PC-3 (cell line): ENCODE results near the gene CNTLN. TPM values are rescaled to one million over a fixed set of nuclear protein-coding genes. Genes with fewer than 3 reads are reported as not detected.

Experiments
- ATAC-seq: fragments of 200-7000 bp; cut with Tn5 transposase; 2 replicates; pipeline ENCODE4 v1.9.1; 2020; ENCODE audit warnings: mild to moderate bottlenecking, moderate library complexity
- BruUV-seq: library from RNA; stranded (reverse); fragments of 400-500 nt; replicated peaks from 2 replicates; lab custom pipeline; 2021; lab: Mats Ljungman, UMichigan
- CTCF ChIA-PET: fragments of 300-600 bp; sonication (Branson Sonifier 250); formaldehyde crosslinking; loops from one replicate; lab custom pipeline; 2022; ENCODE audit warnings: antibody characterized with exemption; lab: Charles Lee
- POLR2A ChIA-PET: fragments of 300-600 bp; sonication (Branson Sonifier 250); formaldehyde crosslinking; loops from one replicate; lab custom pipeline; 2022; ENCODE audit warnings: antibody characterized with exemption; ENCODE audit not compliant: unreplicated experiment; lab: Charles Lee
- DNase-seq: peaks from one replicate; pipeline ENCODE4 v3.0.0-alpha.2; 2015
- H2AFZ ChIP-seq: fragments of 300-600 bp; sonication (generic); 2 replicates; pipeline ENCODE4 v1.6.0; 2016; ENCODE audit warnings: antibody characterized with exemption, low read length
- H3F3A ChIP-seq: fragments of 300-600 bp; sonication (generic); one replicate; pipeline ENCODE4 v1.6.0; 2017; ENCODE audit warnings: antibody characterized with exemption, low read length, control low read depth, mild to moderate bottlenecking; ENCODE audit not compliant: unreplicated experiment
- H3K27ac ChIP-seq: fragments of 300-600 bp; sonication (generic); 2 replicates; pipeline ENCODE4 v1.5.1; 2016; ENCODE audit warnings: mild to moderate bottlenecking, low read length
- H3K27me3 ChIP-seq: fragments of 300-600 bp; sonication (generic); 2 replicates; pipeline ENCODE4 v1.6.1; 2016; ENCODE audit warnings: low read length, mixed read lengths
- H3K36me3 ChIP-seq: fragments of 300-600 bp; sonication (generic); 2 replicates; pipeline ENCODE4 v1.6.1; 2016; ENCODE audit warnings: low read depth, mixed run types, low read length, mixed read lengths
- H3K4me1 ChIP-seq: fragments of 300-600 bp; sonication (generic); 2 replicates; pipeline ENCODE4 v1.5.1; 2016; ENCODE audit warnings: low read length; ENCODE audit not compliant: insufficient read depth
- H3K4me2 ChIP-seq: fragments of 300-600 bp; sonication (generic); 2 replicates; pipeline ENCODE4 v1.6.0; 2016; ENCODE audit warnings: low read length
- H3K4me3 ChIP-seq: fragments of 300-600 bp; sonication (generic); 2 replicates; pipeline ENCODE4 v1.5.1; 2016; ENCODE audit warnings: mild to moderate bottlenecking, low read length, mixed read lengths
- H3K79me2 ChIP-seq: fragments of 300-600 bp; sonication (generic); 2 replicates; pipeline ENCODE4 v1.6.1; 2017; ENCODE audit warnings: low read length, mixed read lengths
- H3K9ac ChIP-seq: fragments of 300-600 bp; sonication (generic); 2 replicates; pipeline ENCODE4 v1.6.0; 2016; ENCODE audit warnings: mild to moderate bottlenecking, low read length
- H3K9me2 ChIP-seq: fragments of 300-600 bp; sonication (generic); replicated peaks from 2 replicates; pipeline ENCODE4 v1.6.1; 2016; ENCODE audit warnings: mixed run types, low read length, mixed read lengths
- H3K9me3 ChIP-seq: fragments of 300-600 bp; sonication (generic); 2 replicates; pipeline ENCODE4 v1.6.1; 2016; ENCODE audit warnings: low read length, mixed read lengths
- H4K20me1 ChIP-seq: fragments of 300-600 bp; sonication (generic); 2 replicates; pipeline ENCODE4 v1.6.1; 2016; ENCODE audit warnings: low read length, mixed read lengths
- CTCF ChIP-seq: fragments of 300-600 bp; sonication (generic); conservative IDR thresholded peaks from 2 replicates; pipeline ENCODE4 v1.5.1; 2017; ENCODE audit warnings: antibody characterized with exemption, low read depth, mild to moderate bottlenecking, low read length
- EZH2 ChIP-seq: fragments of 300-600 bp; sonication (generic); IDR thresholded peaks from one replicate; pipeline ENCODE4 v1.6.1; 2017; ENCODE audit warnings: antibody characterized with exemption, mild to moderate bottlenecking, low read length; ENCODE audit not compliant: unreplicated experiment
- EZH2phosphoT487 ChIP-seq: fragments of 300-600 bp; sonication (generic); IDR thresholded peaks from 2 replicates; pipeline ENCODE4 v1.6.1; 2018; ENCODE audit warnings: mild to moderate bottlenecking, antibody characterized with exemption, low read length, borderline replicate concordance
- intact Hi-C: fragments of 100-400 bp; cut with micrococcal nuclease; formaldehyde crosslinking; loops from 2 replicates; pipeline ENCODE4 v1.9.0; 2023
- total RNA-seq: library from RNA; depleted of rRNA; stranded (reverse); fragments of >200 nt; gene quantifications from 2 replicates; pipeline ENCODE4 v1.2.3, GENCODE V29; 2014

Gene CNTLN
- total RNA-seq, 1 experiment from 2014 or later, result 6.9 TPM

GRCh38 chr9:17528859-17529258 is 394.0 kb downstream of the CNTLN start:
- Histone ChIP-seq H3K27me3 (no peaks in the 10 kb centered on the region), H3K79me2 (no peaks in the 10 kb centered on the region), H2AFZ (no peak overlapping the region), H3K4me3 (no peak overlapping the region), H3K9me3 (no peaks in the 10 kb centered on the region), H3K4me2 (no peak overlapping the region), H3F3A (no peaks in the 10 kb centered on the region), H3K36me3 (no peaks in the 10 kb centered on the region), H4K20me1 (no peaks in the 10 kb centered on the region), H3K9ac (no peak overlapping the region), H3K4me1 (no peaks in the 10 kb centered on the region), H3K9me2 (no peaks in the 10 kb centered on the region), H3K27ac (no peak overlapping the region)
- peak; percentile 53 for TF ChIP-seq CTCF
- TF ChIP-seq EZH2phosphoT487, result no peak
- no peak for TF ChIP-seq EZH2
- ChIA-PET POLR2A (no interaction called here), CTCF (no interaction called here)
- intact Hi-C loops, result loop anchor here (1.0 to 5.0 kb wide), 2 partner anchors 309 to 1498 kb away; no protein-coding TSS in a partner anchor
- peak; percentile 42 for DNase-seq
- no peak for ATAC-seq
- no TSS peak for BruUV-seq

GRCh38 chr9:17531642-17532254 is 396.9 kb downstream of the CNTLN start:
- peak overlapping the region; percentile 72 for H3K4me2 ChIP-seq
- ATAC-seq (0 out of 2 replicates have a peak, but pooled peaks have one; percentile 35), DNase-seq (peak; percentile 60)
- BruUV-seq, result no TSS peak
- no peaks in the 10 kb centered on the region for H3K79me2 ChIP-seq
- no peaks in the 10 kb centered on the region for H3K36me3 ChIP-seq
- no peak overlapping the region for H3K27ac ChIP-seq
- no peak for TF ChIP-seq EZH2phosphoT487
- no peak for TF ChIP-seq EZH2
- peak; percentile 61 for TF ChIP-seq CTCF
- no peaks in the 10 kb centered on the region for H3K27me3 ChIP-seq
- H4K20me1 ChIP-seq, result no peaks in the 10 kb centered on the region
- intact Hi-C loops, result loop anchor here (2.0 to 10.0 kb wide), 2 partner anchors 263 to 673 kb away; no protein-coding TSS in a partner anchor
- no peak overlapping the region for H3K9ac ChIP-seq
- H2AFZ ChIP-seq, result peak overlapping the region; percentile 63
- H3K4me3 ChIP-seq, result no peak overlapping the region
- H3F3A ChIP-seq, result no peaks in the 10 kb centered on the region
- no peaks in the 10 kb centered on the region for H3K9me2 ChIP-seq
- POLR2A ChIA-PET, result no interaction called here
- H3K4me1 ChIP-seq, result no peaks in the 10 kb centered on the region
- CTCF ChIA-PET, result interaction anchor here (0.6 to 1.0 kb wide), 2 partner anchors 11 to 271 kb away, joined by 3 to 5 read pairs; no protein-coding TSS in a partner anchor
- no peaks in the 10 kb centered on the region for H3K9me3 ChIP-seq

- Histone ChIP-seq H3K27ac (no peak overlapping the region), H3F3A (no peaks in the 10 kb centered on the region), H2AFZ (no peak overlapping the region), H3K4me3 (no peak overlapping the region), H3K9me3 (no peaks in the 10 kb centered on the region), H3K9ac (no peak overlapping the region), H3K4me1 (no peaks in the 10 kb centered on the region), H3K36me3 (no peaks in the 10 kb centered on the region), H3K27me3 (no peaks in the 10 kb centered on the region), H3K9me2 (no peaks in the 10 kb centered on the region), H4K20me1 (no peaks in the 10 kb centered on the region), H3K79me2 (no peaks in the 10 kb centered on the region), H3K4me2 (no peak overlapping the region)
- no TSS peak for BruUV-seq
- ChIA-PET POLR2A (no interaction called here), CTCF (interaction anchor here (0.6 to 0.8 kb wide), 3 partner anchors 12 to 270 kb away, joined by 3 to 5 read pairs (median 3); no protein-coding TSS in a partner anchor)
- intact Hi-C loops, result loop anchor here (10.0 kb wide), 1 partner anchor 672 kb away; no protein-coding TSS in a partner anchor
- ATAC-seq (no peak), DNase-seq (no peak)
- TF ChIP-seq CTCF (no peak), EZH2phosphoT487 (no peak), EZH2 (no peak)
Measured at GRCh38 chr9:17532461-17532860, 397.6 kb downstream of the CNTLN start.
